Progenitor cell of endocrine pancreas (in vitro differentiated cells): ENCODE results near the gene NRXN3. TPM values are rescaled to one million over a fixed set of nuclear protein-coding genes. Genes with fewer than 3 reads are reported as not detected.

Source experiments
- DNase-seq: peaks from one replicate; pipeline ENCODE4 v3.0.0; 2021; ENCODE audit warnings: low spot score; ENCODE audit not compliant: unreplicated experiment
- H3K27ac Mint-ChIP-seq: 2 replicates; pipeline ENCODE4 v1.8.0; 2021; ENCODE audit warnings: mild to moderate bottlenecking, moderate library complexity, mixed read lengths
- H3K27me3 Mint-ChIP-seq: 2 replicates; pipeline ENCODE4 v1.8.0; 2021; ENCODE audit warnings: mixed read lengths
- H3K36me3 Mint-ChIP-seq: 2 replicates; pipeline ENCODE4 v1.8.0; 2022; ENCODE audit warnings: mixed read lengths; ENCODE audit not compliant: insufficient read depth
- H3K4me1 Mint-ChIP-seq: 2 replicates; pipeline ENCODE4 v1.8.0; 2021; ENCODE audit warnings: low read depth, mixed read lengths
- H3K4me3 Mint-ChIP-seq: 2 replicates; pipeline ENCODE4 v1.8.0; 2021; ENCODE audit warnings: low read depth, mild to moderate bottlenecking, moderate library complexity, mixed read lengths
- H3K9me3 Mint-ChIP-seq: 2 replicates; pipeline ENCODE4 v1.8.0; 2021; ENCODE audit warnings: low read depth, mixed read lengths
- CTCF ChIP-seq: fragments of 200-600 bp; sonication (generic); IDR thresholded peaks from one replicate; pipeline ENCODE4 v1.5.0; 2021; ENCODE audit warnings: antibody characterized with exemption, mild to moderate bottlenecking; ENCODE audit not compliant: unreplicated experiment
- total RNA-seq: library from RNA; stranded (reverse); gene quantifications from 2 replicates; pipeline ENCODE4 v1.2.1, GENCODE V29; 2021

Gene NRXN3
- total RNA-seq, 1 donor from 2014 or later = 22.1 TPM

- Mint-ChIP-seq H3K4me1 (no peaks in the 10 kb centered on the region), H3K27ac (no peak overlapping the region), H3K27me3 (peaks cover 4% of the 10 kb centered on the region), H3K36me3 (no peaks in the 10 kb centered on the region), H3K9me3 (no peaks in the 10 kb centered on the region), H3K4me3 (no peak overlapping the region)
- no peak for TF ChIP-seq CTCF
- no peak for DNase-seq
Observed at GRCh38 chr14:78657451-78657850, 487.3 kb downstream of the NRXN3 start.

GRCh38 chr14:78664841-78665240 lies 494.7 kb downstream of the NRXN3 start:
- TF ChIP-seq CTCF = no peak
- Mint-ChIP-seq H3K4me1 (no peaks in the 10 kb centered on the region), H3K27ac (no peak overlapping the region)

GRCh38 chr14:78666336-78667056 lies 496.3 kb downstream of the NRXN3 start:
- Mint-ChIP-seq H3K4me1 (no peaks in the 10 kb centered on the region), H3K27ac (no peak overlapping the region), H3K36me3 (no peaks in the 10 kb centered on the region), H3K9me3 (no peaks in the 10 kb centered on the region), H3K27me3 (no peaks in the 10 kb centered on the region), H3K4me3 (no peak overlapping the region)
- no peak for DNase-seq
- TF ChIP-seq CTCF = no peak

More at GRCh38 chr14:78664841-78665240, 494.7 kb downstream of the NRXN3 start:
- H3K36me3 Mint-ChIP-seq = no peaks in the 10 kb centered on the region
- DNase-seq = no peak
- peaks cover under 1% of the 10 kb centered on the region for H3K27me3 Mint-ChIP-seq
- no peaks in the 10 kb centered on the region for H3K9me3 Mint-ChIP-seq
- H3K4me3 Mint-ChIP-seq = no peak overlapping the region

- no peak overlapping the region for H3K27ac Mint-ChIP-seq
- no peak for DNase-seq
- H3K4me1 Mint-ChIP-seq = no peaks in the 10 kb centered on the region
- H3K36me3 Mint-ChIP-seq = no peaks in the 10 kb centered on the region
- H3K9me3 Mint-ChIP-seq = no peaks in the 10 kb centered on the region
- no peak overlapping the region for H3K4me3 Mint-ChIP-seq
- no peaks in the 10 kb centered on the region for H3K27me3 Mint-ChIP-seq
- TF ChIP-seq CTCF = no peak
Observed at GRCh38 chr14:78667141-78667540, 497.0 kb downstream of the NRXN3 start.

- Mint-ChIP-seq H3K36me3 (no peaks in the 10 kb centered on the region), H3K9me3 (no peaks in the 10 kb centered on the region), H3K27ac (no peak overlapping the region), H3K27me3 (no peaks in the 10 kb centered on the region), H3K4me3 (no peak overlapping the region), H3K4me1 (no peaks in the 10 kb centered on the region)
- TF ChIP-seq CTCF = no peak
- no peak for DNase-seq
Observed at GRCh38 chr14:78673845-78674244, 503.7 kb downstream of the NRXN3 start.
